ENCODE measurements around the gene TAS2R60. TPM values are rescaled to one million over a fixed set of nuclear protein-coding genes. Genes with fewer than 3 reads are reported as not detected.

The TAS2R60 gene
- under 1 TPM in 1 of 4 donors, not detected in 3; 0.34 TPM for total RNA-seq

- 100% methylated on average over 2 of the region's 4 CpGs for WGBS
These were observed at the start of gene TAS2R60 for GRCh38 chr7:143443153-143443552. Gene TAS2R60 (plus strand): TSS chr7:143443453. CDS start chr7:143443453, 0 bp downstream.

GRCh38 chr7:143394068-143394467 lies 49.2 kb upstream of the TAS2R60 start:
- WGBS: 89% methylated on average over 6 of the region's 6 CpGs
- Histone ChIP-seq H3K4me1 (peaks cover 46 to 70% (median 65%) of the 10 kb centered on the region in 4 donors), H3K36me3 (peaks cover 14 to 39% (median 30%) of the 10 kb centered on the region in 4 donors), H3K4me3 (no peak overlapping the region), H3K27me3 (no peaks in the 10 kb centered on the region), H3K27ac (replicated peaks in 1 of 4) (peak overlapping the region in 1 of 4 donors; percentile 100), H3K9me3 (no peaks in the 10 kb centered on the region)
- intact Hi-C loops (cut with DNase I): no loop called here
- no peak for DNase-seq (ENCODE audit: extremely low spot score)
- no peak for TF ChIP-seq POLR2AphosphoS5 (IDR thresholded peaks at IDR 0.05)
- TF ChIP-seq, protein P1, sequence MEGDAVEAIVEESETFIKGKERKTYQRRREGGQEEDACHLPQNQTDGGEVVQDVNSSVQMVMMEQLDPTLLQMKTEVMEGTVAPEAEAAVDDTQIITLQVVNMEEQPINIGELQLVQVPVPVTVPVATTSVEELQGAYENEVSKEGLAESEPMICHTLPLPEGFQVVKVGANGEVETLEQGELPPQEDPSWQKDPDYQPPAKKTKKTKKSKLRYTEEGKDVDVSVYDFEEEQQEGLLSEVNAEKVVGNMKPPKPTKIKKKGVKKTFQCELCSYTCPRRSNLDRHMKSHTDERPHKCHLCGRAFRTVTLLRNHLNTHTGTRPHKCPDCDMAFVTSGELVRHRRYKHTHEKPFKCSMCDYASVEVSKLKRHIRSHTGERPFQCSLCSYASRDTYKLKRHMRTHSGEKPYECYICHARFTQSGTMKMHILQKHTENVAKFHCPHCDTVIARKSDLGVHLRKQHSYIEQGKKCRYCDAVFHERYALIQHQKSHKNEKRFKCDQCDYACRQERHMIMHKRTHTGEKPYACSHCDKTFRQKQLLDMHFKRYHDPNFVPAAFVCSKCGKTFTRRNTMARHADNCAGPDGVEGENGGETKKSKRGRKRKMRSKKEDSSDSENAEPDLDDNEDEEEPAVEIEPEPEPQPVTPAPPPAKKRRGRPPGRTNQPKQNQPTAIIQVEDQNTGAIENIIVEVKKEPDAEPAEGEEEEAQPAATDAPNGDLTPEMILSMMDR (IDR thresholded peaks at IDR 0.05): no peak
- no peak for TF ChIP-seq POLR2A (IDR thresholded peaks at IDR 0.05; ENCODE audit: low read depth)
- TF ChIP-seq EP300 (IDR thresholded peaks at IDR 0.05): no peak

More at GRCh38 chr7:143443153-143443552, at the start of gene TAS2R60:
- TF ChIP-seq POLR2A (IDR thresholded peaks at IDR 0.05; ENCODE audit: low read depth) (no peak), POLR2AphosphoS5 (IDR thresholded peaks at IDR 0.05) (no peak), EP300 (IDR thresholded peaks at IDR 0.05) (no peak)
- TF ChIP-seq, protein P1 (IDR thresholded peaks at IDR 0.05): no peak
- peak; percentile 72 for DNase-seq (ENCODE audit: extremely low spot score)
- no peaks in the 10 kb centered on the region for H3K4me1 ChIP-seq
- H3K27me3 ChIP-seq: no peaks in the 10 kb centered on the region
- intact Hi-C loops (cut with DNase I): no loop called here
- H3K4me3 ChIP-seq: no peak within 1 kb of the TSS
- no peak within 1 kb of the TSS for H3K27ac ChIP-seq (replicated peaks in 1 of 4)
- H3K9me3 ChIP-seq: no peaks in the 10 kb centered on the region
- H3K36me3 ChIP-seq: no peaks in the 10 kb centered on the region

DNA sequence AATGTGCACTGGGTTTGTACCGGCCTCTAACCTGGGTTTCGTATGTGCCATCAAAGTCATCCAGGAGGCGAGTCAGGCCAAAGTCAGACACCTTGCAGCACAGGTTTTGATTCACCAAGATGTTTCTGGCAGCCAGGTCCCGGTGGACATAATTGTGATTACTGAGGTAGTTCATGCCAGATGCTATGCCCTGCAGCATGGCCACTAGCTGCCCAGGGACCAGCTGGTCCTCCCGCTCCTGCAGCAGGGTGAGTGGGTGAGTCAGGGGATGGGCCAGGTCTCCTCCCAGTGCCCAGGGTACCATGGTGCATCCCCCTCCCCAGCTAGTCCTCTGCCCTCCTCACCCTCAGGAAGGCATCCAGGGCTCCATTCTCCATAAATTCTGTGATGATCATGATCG lies 48.5 kb upstream of the TAS2R60 start:
- TF ChIP-seq, protein P1 (IDR thresholded peaks at IDR 0.05): no peak
- TF ChIP-seq POLR2AphosphoS5 (IDR thresholded peaks at IDR 0.05) (no peak), EP300 (IDR thresholded peaks at IDR 0.05) (no peak), POLR2A (IDR thresholded peaks at IDR 0.05; ENCODE audit: low read depth) (no peak)
- Histone ChIP-seq H3K27ac (replicated peaks in 1 of 4) (peak overlapping the region in 1 of 4 donors; percentile 10), H3K9me3 (no peaks in the 10 kb centered on the region), H3K4me1 (peaks cover 46 to 63% (median 58%) of the 10 kb centered on the region in 4 donors), H3K4me3 (no peak overlapping the region), H3K36me3 (peaks cover 7 to 32% (median 23%) of the 10 kb centered on the region in 4 donors), H3K27me3 (no peaks in the 10 kb centered on the region)
- intact Hi-C loops (cut with DNase I): no loop called here
- 88% methylated on average over 5 of the region's 6 CpGs for WGBS
- no peak for DNase-seq (ENCODE audit: extremely low spot score)

DNA sequence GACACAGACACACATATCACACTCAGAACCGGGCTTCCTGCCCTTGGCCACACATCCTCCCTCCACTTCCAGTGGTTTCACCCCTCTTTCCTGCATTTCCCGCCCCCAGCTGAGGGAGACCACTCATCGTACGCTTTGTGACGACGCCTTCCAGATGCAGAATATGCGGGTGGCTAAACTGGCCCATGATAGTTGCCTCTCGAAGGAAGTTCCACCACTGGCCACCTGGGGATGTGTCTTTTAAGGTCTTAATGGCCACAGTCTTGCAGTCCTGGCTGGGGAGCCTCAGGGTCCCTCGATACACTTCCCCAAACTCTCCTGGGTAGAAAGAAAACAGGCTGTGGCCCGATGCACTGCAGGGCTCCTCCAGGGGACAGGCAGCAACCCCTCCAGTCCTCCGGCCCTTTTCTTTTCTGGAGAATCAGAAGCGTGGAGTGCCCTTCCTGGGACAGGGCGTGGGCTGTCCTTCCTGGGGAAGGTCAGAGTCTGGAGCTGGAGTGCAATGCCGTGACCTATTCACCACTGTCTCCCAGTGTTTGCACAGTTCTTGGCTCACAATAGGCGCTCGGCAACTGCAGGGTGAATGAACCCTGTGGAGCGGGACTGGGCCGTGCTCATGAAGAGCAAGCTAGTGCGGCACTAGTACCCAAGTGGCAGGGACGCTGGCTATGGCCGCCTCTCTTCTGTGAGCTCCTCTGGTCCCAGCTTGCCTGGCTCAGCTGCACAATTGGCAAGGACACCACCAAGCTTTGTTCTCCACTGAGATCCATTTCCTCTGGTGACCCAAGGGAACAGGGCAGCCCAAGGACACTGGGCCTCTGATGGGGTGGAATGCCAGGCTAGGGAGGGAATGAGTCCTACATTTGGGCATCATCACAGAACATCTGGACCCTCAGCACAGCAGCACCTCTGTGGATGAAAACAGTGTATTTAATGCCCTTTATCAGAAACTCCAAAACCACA lies 47.8 kb upstream of the TAS2R60 start:
- Histone ChIP-seq H3K4me3 (no peak overlapping the region), H3K36me3 (peaks cover 0 to 25% (median 16%) of the 10 kb centered on the region in 4 donors), H3K9me3 (no peaks in the 10 kb centered on the region), H3K4me1 (peaks cover 45 to 56% (median 51%) of the 10 kb centered on the region in 4 donors), H3K27me3 (no peaks in the 10 kb centered on the region), H3K27ac (replicated peaks in 1 of 4) (peak overlapping the region in 2 of 4 donors; percentile 10 to 11)
- no peak for DNase-seq (ENCODE audit: extremely low spot score)
- 71% methylated on average over 11 of the region's 21 CpGs for WGBS
- intact Hi-C loops (cut with DNase I): no loop called here
- TF ChIP-seq POLR2AphosphoS5 (IDR thresholded peaks at IDR 0.05) (no peak), POLR2A (IDR thresholded peaks at IDR 0.05; ENCODE audit: low read depth) (no peak), EP300 (IDR thresholded peaks at IDR 0.05) (no peak)
- TF ChIP-seq, protein P1 (IDR thresholded peaks at IDR 0.05): peak in 1 of 3 experiments; percentile 21

Measured in esophagus muscularis mucosa (tissue), 4 donors.